A673 (cell line): ENCODE results near the gene POU2AF2.

ENCODE experiments used
- EZH2 ChIP-seq: fragments of 200-600 bp; sonication (generic); IDR thresholded peaks from 2 replicates; pipeline ENCODE4 v1.6.1; 2017; ENCODE audit warnings: borderline replicate concordance, low read depth, mild to moderate bottlenecking, mixed read lengths, antibody characterized with exemption, low read length; ENCODE audit not compliant: poor library complexity, severe bottlenecking
- TF ChIP-seq, protein P1 (sequence below): fragments of 300-800, 200-600 bp; sonication (generic); conservative IDR thresholded peaks from 2 replicates; pipeline ENCODE4 v1.5.1; 2017; ENCODE audit warnings: low read depth, mild to moderate bottlenecking, antibody characterized with exemption, low read length, moderate library complexity, mixed read lengths

- no peak for TF ChIP-seq EZH2
- TF ChIP-seq, protein P1, sequence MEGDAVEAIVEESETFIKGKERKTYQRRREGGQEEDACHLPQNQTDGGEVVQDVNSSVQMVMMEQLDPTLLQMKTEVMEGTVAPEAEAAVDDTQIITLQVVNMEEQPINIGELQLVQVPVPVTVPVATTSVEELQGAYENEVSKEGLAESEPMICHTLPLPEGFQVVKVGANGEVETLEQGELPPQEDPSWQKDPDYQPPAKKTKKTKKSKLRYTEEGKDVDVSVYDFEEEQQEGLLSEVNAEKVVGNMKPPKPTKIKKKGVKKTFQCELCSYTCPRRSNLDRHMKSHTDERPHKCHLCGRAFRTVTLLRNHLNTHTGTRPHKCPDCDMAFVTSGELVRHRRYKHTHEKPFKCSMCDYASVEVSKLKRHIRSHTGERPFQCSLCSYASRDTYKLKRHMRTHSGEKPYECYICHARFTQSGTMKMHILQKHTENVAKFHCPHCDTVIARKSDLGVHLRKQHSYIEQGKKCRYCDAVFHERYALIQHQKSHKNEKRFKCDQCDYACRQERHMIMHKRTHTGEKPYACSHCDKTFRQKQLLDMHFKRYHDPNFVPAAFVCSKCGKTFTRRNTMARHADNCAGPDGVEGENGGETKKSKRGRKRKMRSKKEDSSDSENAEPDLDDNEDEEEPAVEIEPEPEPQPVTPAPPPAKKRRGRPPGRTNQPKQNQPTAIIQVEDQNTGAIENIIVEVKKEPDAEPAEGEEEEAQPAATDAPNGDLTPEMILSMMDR: no peak
Measured at GRCh38 chr11:111204211-111204610, 41.3 kb upstream of the POU2AF2 start.
